ENCODE results near the gene HDAC1.

The HDAC1 gene

DNA sequence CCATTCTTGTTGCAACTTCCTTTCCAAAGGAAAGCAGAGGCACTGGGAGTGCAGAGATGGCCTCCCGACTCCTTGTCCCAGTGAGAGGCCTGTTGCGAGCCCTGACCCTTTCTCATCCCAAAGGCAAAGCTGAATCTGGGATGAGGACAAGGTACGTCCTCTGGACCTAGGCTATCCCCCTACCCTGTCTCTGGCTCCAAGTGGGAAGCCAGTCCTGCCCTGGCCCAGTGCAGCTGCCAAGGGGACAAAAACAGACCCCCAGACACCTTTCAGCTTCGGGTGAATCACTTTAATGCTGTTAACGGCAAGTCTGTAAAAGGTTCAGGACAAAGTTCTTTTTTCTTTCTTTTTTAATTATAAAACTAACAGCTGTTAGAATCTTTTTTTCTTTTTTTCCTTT, 73.0 kb downstream of the HDAC1 start:
- in situ Hi-C loops (cut with HindIII; ENCODE audit: low sequenced_read_pairs) = no loop called here

DNA sequence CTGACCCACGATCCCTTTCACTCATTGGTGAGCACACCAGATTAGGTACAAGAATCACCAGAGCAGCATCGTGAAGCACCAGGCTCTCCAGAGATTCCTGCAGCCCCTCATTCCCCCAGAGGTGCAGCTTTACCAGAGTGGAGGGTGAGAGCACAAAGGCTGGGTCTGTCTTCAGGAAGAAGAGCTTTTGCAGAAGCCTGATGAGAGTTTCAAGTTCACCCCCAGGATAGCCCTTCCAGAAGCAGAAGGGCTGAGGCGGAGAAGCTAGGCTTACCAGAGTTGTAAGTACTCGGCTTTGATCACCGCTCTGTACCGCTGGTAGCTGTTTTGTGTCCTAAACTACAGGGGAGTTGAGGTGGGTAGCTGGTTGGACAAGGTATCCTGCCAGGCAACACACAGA, 73.6 kb downstream of the HDAC1 start:
- in situ Hi-C loops (cut with HindIII; ENCODE audit: low sequenced_read_pairs) = no loop called here

DNA sequence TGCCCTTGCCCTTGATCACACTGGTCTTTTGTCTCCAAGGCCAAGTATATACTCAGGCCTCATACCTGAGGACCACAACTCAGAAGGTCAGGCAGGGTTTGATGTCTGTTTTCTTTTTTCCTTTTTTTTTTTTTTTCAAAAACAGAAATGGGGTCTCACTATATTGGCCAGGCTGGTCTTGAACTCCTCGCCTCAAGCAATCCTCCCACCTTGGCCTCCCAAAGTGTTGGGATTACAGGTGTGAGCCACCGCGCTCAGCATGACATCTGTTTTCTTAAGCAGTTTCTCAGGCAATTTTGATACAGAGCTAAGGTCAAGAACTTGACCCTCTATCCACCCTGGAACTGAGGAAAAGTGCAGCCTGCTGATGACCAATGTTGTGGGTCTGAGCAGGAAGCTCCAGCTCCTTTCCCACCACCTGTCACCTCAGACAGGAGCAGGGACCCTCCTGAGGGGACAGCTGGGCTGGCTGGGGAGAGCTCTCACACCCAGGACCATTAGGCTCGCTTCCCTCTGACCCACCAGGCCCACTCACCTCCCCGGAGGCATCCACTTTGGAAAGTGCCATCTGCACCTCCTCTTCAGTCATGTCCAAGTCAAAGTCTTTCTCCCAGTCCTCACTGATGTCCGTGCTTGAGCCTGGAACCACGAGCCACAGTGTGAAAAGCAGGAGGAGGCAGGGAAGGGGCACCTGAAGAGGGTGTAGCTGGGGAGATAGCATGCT, 76.2 kb downstream of the HDAC1 start:
- in situ Hi-C loops (cut with HindIII; ENCODE audit: low sequenced_read_pairs) = no loop called here

DNA sequence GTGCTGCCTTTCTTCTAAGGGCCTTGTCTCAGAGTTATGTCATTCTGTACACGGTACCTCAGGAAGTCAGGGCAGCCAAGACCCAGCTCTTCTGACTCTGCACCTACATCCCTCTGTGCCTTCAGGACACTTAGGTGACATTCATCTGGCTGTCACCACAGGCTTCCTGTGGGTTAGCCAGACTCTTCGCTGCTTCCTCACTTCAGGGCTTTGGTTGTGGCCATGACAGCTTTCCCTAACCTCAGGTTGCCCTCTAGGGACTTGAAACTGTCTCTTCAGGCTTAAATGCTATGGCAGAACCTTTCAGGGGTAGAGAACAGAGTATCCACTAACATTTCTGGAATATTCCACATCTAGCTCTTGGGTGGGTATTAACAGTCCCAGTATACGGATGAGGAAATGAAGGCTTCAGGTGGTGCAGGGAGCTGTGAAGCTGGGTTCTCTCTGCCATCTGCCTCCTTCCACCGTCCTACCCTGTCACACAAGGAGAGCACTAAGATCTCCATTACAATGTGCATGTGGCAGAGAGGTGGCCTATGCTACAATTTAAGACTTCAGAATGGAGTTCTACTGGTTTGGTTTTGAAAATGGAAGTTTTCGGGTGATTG, 80.4 kb downstream of the HDAC1 start:
- in situ Hi-C loops (cut with HindIII; ENCODE audit: low sequenced_read_pairs) = loop anchor here (10.0 kb wide), 1 partner anchor 87 kb away; no protein-coding TSS in a partner anchor

DNA sequence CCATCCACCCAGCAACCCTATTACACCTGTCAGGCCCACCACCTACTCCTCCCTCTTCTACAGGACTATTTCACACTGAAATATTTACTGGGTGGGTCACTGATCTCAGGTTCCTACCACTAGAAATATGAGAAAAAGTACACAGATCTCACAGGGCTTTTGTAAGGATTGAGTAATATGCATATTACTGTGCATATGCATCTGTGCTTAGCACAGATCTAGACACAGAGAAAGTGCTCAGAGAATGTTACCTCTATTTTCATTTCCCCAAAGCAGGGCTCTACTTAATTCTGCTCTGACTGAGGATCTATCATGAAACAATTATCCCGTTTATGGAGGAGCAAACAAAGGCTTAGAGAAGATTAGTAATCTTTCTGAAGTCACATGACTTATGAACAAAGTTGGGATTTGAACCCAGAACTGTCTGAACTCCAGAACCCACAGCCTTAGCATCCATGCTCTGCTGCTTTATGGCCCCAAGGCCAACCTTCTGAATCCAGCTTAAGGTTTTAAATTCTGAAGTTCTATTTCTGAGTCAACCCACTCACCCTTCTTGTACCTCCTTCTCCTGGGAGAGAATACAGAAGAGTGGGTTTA, 82.2 kb downstream of the HDAC1 start:
- in situ Hi-C loops (cut with HindIII; ENCODE audit: low sequenced_read_pairs) = loop anchor here (10.0 kb wide), 1 partner anchor 89 kb away; no protein-coding TSS in a partner anchor

DNA sequence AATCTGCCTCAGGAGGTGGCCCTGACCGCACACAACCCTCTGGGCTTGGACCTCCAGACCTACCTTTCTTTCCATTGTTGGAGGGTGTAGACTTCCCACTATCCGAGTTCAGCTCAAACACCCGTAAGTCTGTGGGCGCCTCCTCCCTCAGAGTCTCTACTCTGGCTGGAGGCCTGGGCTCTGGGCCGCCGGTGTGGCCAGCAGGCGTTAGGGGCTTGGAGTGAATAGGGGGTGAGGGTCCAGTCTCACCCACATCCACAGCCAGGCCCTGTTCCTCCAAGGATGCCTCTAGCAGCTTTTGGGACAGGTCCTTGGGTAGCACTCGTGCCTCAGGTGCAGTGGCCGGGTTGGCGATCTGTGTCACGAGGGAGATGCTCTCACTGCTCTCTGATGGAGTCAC, 84.3 kb downstream of the HDAC1 start:
- in situ Hi-C loops (cut with HindIII; ENCODE audit: low sequenced_read_pairs) = loop anchor here (5.0 to 10.0 kb wide), 3 partner anchors 41 to 91 kb away; no protein-coding TSS in a partner anchor

DNA sequence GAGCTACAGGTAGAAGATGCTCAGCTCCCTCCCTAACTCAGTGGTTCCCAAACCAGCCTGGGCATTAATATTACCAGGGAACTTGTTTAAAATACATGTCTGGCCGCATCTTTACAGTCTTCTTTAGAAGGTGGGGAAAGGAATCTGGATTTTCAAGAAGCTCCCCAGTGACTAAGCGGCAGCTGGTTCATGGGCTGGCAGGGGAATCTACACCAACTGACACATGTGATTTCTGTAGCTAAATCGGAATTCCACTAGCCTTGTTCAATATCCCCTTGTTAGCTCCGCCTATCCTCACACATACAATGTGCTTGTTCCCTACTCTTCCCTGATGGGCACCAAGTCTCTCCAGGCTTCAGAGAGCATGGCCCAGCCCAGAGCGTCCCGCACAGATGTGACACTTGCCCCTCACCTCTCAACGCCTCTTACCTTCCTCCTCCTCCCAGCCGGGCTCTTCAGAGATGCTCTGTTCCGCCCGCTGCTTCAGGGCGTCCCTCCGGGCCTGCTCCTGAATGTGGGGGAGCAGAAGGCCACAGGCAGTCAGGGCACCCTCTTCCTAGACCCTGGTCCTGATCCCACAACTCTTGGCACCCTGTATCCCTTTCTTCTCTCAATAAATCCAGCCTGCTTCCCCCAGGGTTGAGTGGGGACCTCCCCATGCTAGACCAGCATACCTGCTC, 85.8 kb downstream of the HDAC1 start:
- in situ Hi-C loops (cut with HindIII; ENCODE audit: low sequenced_read_pairs) = loop anchor here (5.0 to 10.0 kb wide), 3 partner anchors 40 to 93 kb away; no protein-coding TSS in a partner anchor

DNA sequence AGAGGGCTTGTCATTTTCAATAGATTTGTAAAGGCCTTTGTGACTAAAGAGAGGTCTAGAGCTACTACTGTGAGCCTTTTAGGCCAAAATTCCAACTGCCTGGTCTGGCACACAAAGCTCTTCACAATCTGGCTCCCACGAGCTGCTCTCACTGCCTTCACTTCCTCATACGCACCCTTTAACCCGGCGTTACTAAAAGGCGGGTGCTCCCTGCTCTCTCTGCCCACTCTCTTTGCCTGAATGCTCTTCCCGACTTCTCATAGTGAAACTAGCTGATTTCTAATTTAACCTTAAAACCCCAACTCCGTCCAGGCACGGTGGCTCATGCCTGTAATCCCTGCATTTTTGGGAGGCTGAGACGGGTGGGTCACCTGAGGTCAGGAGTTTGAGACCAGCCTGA, 88.2 kb downstream of the HDAC1 start:
- in situ Hi-C loops (cut with HindIII; ENCODE audit: low sequenced_read_pairs) = no loop called here

Data from endothelial cell of hepatic sinusoid (primary cell).